Measurements from ENCODE around the gene ZER1. TPM values are rescaled to one million over a fixed set of nuclear protein-coding genes. Genes with fewer than 3 reads are reported as not detected.

Gene ZER1
- total and polyA plus RNA-seq, 2 of the 8 experiments (the other 6 are each of a cell fraction or from before 2014, with no cell fraction given): 20.5 to 26.6 TPM

DNA sequence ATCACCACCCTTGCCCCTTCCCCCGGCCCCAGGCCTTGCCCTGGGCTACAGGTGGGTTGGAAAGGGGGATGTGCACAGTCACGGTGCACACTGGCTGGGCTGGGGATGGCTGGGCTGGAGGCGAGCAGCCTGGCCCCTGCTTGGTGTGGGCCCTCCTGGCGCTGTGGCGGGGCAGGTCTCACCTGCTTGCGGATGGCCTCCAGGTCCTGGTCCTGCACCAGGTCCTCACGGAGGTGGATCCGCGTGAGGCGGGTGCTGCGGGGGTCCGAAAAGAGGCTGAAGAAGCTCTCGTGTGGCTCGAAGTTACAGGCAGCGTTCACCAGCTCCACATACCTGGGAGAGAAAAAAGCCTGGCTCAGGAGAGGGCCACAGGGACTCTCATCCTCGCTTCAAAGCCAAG is 18.1 kb downstream of the ZER1 start:
- no peak for FAIRE-seq
- POLR2A ChIA-PET (ENCODE audit: partially characterized antibody): interaction anchor here (1.4 to 2.0 kb wide), 3 partner anchors 11 to 14 kb away, joined by 3 to 7 read pairs (median 4); no protein-coding TSS in a partner anchor

More for the DNA sequence above, 18.1 kb downstream of the ZER1 start:
- Histone ChIP-seq H2BK5ac (ENCODE audit: low read depth, low read length) (no peak overlapping the region), H2BK12ac (ENCODE audit: low read depth, low read length) (no peak overlapping the region), H2AFZ (ENCODE audit: low read length) (no peak overlapping the region), H3K9me3 (ENCODE audit: insufficient read depth in 2 of 2, low read depth in 1 of 2, low read length in 1 of 2) (no peaks in the 10 kb centered on the region), H3K56ac (replicated peaks; ENCODE audit: insufficient read length, low read depth, low read length) (no peak overlapping the region), H3K27me3 (replicated peaks in 1 of 4; ENCODE audit: control insufficient read depth in 3 of 4, extremely low read depth in 1 of 4, insufficient read depth in 3 of 4, low read length in 3 of 4) (no peaks in the 10 kb centered on the region), H3K23ac (ENCODE audit: insufficient read length) (no peak overlapping the region), H3K23me2 (ENCODE audit: low read depth, low read length) (no peaks in the 10 kb centered on the region), H2AK5ac (ENCODE audit: low read depth, low read length) (no peak overlapping the region), H4K20me1 (replicated peaks in 1 of 2; ENCODE audit: control insufficient read depth in 1 of 2, insufficient read depth in 2 of 2, low read length in 2 of 2) (peaks cover 2 to 3% of the 10 kb centered on the region in 2 experiments), H3K4me2 (ENCODE audit: insufficient read depth in 1 of 2, low read depth in 2 of 2, low read length in 2 of 2) (no peak overlapping the region), H4K5ac (ENCODE audit: insufficient read length, low read depth, low read length) (no peak overlapping the region), H2BK120ac (replicated peaks; ENCODE audit: low read depth, low read length) (no peak overlapping the region), H3K14ac (ENCODE audit: insufficient read length) (no peak overlapping the region), H3K9ac (replicated peaks in 1 of 4; ENCODE audit: extremely low read depth in 1 of 4, low read depth in 3 of 4, low read length in 3 of 4) (no peak overlapping the region), H3K4ac (replicated peaks; ENCODE audit: insufficient read length, low read depth, low read length) (no peak overlapping the region), H2BK20ac (ENCODE audit: low read length) (no peak overlapping the region), H3K79me2 (ENCODE audit: control insufficient read depth in 1 of 2, insufficient read depth in 2 of 2, low read length in 2 of 2) (no peaks in the 10 kb centered on the region), H2BK15ac (ENCODE audit: low read length) (no peak overlapping the region), H3K4me3 (ENCODE audit: extremely low read depth in 1 of 4, insufficient read depth in 2 of 4, low read depth in 3 of 4, low read length in 4 of 4) (no peak overlapping the region), H4K91ac (replicated peaks; ENCODE audit: insufficient read length, low read length) (no peak overlapping the region), H3K18ac (ENCODE audit: extremely low read depth, low read length) (no peak overlapping the region), H3K79me1 (ENCODE audit: low read depth, low read length) (no peaks in the 10 kb centered on the region), H3K27ac (ENCODE audit: low read depth, low read length) (no peak overlapping the region), H3K36me3 (ENCODE audit: control insufficient read depth in 2 of 4, insufficient read depth in 4 of 4, low read length in 3 of 4) (peaks cover 0 to 8% (median 4%) of the 10 kb centered on the region in 4 experiments; a peak in 4 of 8 replicates), H4K8ac (ENCODE audit: extremely low read depth, insufficient read depth, low read length) (no peak overlapping the region), H3K4me1 (replicated peaks in 1 of 4; ENCODE audit: control insufficient read depth in 3 of 4, insufficient read depth in 4 of 4, low read length in 3 of 4) (no peaks in the 10 kb centered on the region)
- WGBS, 2 experiments (ENCODE audit: extremely low coverage in 1 of 2, insufficient coverage in 1 of 2, insufficient read length in 1 of 2, insufficient replicate concordance in 2 of 2, low coverage in 1 of 2, low lambda C conversion rate in 2 of 2, missing lambda C conversion rate in 1 of 2): 93% methylated on average over 16 of the region's 16 CpGs; no CpG with 5 or more reads in 1 of the 2 experiments
- no peak for TF ChIP-seq TCF12 (IDR thresholded peaks at IDR 0.05; ENCODE audit: low read depth, low read length)
- TF ChIP-seq ASH2L (IDR thresholded peaks at IDR 0.05; ENCODE audit: low read length): no peak
- TF ChIP-seq CBX5 (IDR thresholded peaks at IDR 0.05; ENCODE audit: low read depth, low read length): no peak
- no peak for TF ChIP-seq CTCF (IDR thresholded peaks at IDR 0.05; ENCODE audit: control extremely low read depth in 1 of 3, insufficient read depth in 1 of 3, low read depth in 1 of 3, low read length in 3 of 3)
- DNase-seq (ENCODE audit: low read depth in 1 of 2, low spot score in 2 of 2): no peak
- CTCF ChIA-PET (ENCODE audit: partially characterized antibody): interaction anchor here (0.6 to 1.5 kb wide), 3 partner anchors 9 to 650 kb away, joined by 3 to 4 read pairs (median 3); no protein-coding TSS in a partner anchor
